OCI-LY7 (cell line): ENCODE measurements around the gene DCD.

Source experiments
- EZH2phosphoT487 ChIP-seq: fragments of 200-600 bp; sonication (generic); IDR thresholded peaks from 2 replicates; pipeline ENCODE4 v1.6.1; 2018; ENCODE audit warnings: low read depth, borderline replicate concordance, mild to moderate bottlenecking, mixed run types, antibody characterized with exemption, low read length, moderate library complexity, mixed read lengths
- TF ChIP-seq, protein P1 (sequence below): fragments of 200-600 bp; sonication (generic); conservative IDR thresholded peaks from 2 replicates; pipeline ENCODE4 v1.5.1; 2014; ENCODE audit warnings: mild to moderate bottlenecking, antibody characterized with exemption, low read length, moderate library complexity, mixed read lengths

DNA sequence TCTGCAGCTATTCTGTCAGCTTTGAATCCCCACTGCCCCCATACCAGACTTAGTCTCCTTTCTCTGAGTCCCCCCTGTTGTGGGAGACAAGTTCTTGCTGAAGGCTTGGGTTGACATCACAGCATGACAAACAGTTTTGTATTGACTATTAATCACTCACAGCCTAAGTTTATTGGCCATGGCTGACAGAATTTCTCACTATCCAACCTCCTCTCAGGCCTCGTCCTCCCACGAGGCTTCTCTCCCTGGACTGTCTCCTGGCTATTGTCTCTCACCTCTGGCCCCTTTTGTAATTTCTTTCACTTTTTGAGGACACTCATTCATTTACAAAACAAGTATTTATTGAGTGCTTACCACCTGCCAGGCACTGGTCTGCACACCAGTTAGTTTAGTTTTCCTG lies 35.2 kb upstream of the DCD start:
- TF ChIP-seq, protein P1, sequence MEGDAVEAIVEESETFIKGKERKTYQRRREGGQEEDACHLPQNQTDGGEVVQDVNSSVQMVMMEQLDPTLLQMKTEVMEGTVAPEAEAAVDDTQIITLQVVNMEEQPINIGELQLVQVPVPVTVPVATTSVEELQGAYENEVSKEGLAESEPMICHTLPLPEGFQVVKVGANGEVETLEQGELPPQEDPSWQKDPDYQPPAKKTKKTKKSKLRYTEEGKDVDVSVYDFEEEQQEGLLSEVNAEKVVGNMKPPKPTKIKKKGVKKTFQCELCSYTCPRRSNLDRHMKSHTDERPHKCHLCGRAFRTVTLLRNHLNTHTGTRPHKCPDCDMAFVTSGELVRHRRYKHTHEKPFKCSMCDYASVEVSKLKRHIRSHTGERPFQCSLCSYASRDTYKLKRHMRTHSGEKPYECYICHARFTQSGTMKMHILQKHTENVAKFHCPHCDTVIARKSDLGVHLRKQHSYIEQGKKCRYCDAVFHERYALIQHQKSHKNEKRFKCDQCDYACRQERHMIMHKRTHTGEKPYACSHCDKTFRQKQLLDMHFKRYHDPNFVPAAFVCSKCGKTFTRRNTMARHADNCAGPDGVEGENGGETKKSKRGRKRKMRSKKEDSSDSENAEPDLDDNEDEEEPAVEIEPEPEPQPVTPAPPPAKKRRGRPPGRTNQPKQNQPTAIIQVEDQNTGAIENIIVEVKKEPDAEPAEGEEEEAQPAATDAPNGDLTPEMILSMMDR: no peak
- no peak for TF ChIP-seq EZH2phosphoT487
